Liver (tissue), 9 donors: ENCODE data around the gene USF2. TPM values are rescaled to one million over a fixed set of nuclear protein-coding genes. Genes with fewer than 3 reads are reported as not detected.

ENCODE experiments used
- DNase-seq: peaks from one replicate; pipeline ENCODE4 v3.0.0-alpha.2; 2017; ENCODE audit warnings: low spot score
- H3K27ac ChIP-seq, 2 donors: one replicate each; pipeline ENCODE4 v1.7.0; 2013; ENCODE audit warnings: inconsistent platforms in 2 of 2, low read length in 2 of 2, control low read depth in 1 of 2, low read depth in 1 of 2, mild to moderate bottlenecking in 1 of 2
- H3K27me3 ChIP-seq, 4 donors: one replicate each; pipeline versions ENCODE4 v1.6.1 to v1.7.0; 2013; ENCODE audit warnings: low read length in 3 of 4, inconsistent platforms in 1 of 4, mild to moderate bottlenecking in 1 of 4, moderate library complexity in 1 of 4; ENCODE audit not compliant: control insufficient read depth in 4 of 4, insufficient read depth in 4 of 4
- H3K36me3 ChIP-seq, 4 donors: one replicate each; pipeline versions ENCODE4 v1.6.1 to v1.7.0; 2013; ENCODE audit warnings: low read length in 3 of 4, mild to moderate bottlenecking in 3 of 4, low read depth in 1 of 4, moderate library complexity in 1 of 4; ENCODE audit not compliant: control insufficient read depth in 4 of 4, insufficient read depth in 3 of 4
- H3K4me1 ChIP-seq, 4 donors: one replicate each; pipeline versions ENCODE4 v1.6.1 to v1.7.0; 2013; ENCODE audit warnings: low read length in 3 of 4, mild to moderate bottlenecking in 3 of 4, moderate library complexity in 1 of 4; ENCODE audit not compliant: control insufficient read depth in 4 of 4, insufficient read depth in 4 of 4
- H3K4me3 ChIP-seq, 3 donors: one replicate each; pipeline versions ENCODE4 v1.6.1 to v1.7.0; 2013; ENCODE audit warnings: low read length in 3 of 3, control low read depth in 1 of 3, low read depth in 1 of 3, mild to moderate bottlenecking in 1 of 3
- H3K9ac ChIP-seq, 2 donors: one replicate each; pipeline ENCODE4 v1.7.0; 2013; ENCODE audit warnings: low read length in 2 of 2, mild to moderate bottlenecking in 2 of 2, moderate library complexity in 2 of 2, control low read depth in 1 of 2, low read depth in 1 of 2
- H3K9me3 ChIP-seq, 4 donors: one replicate each; pipeline versions ENCODE4 v1.6.1 to v1.7.0; 2013; ENCODE audit warnings: low read length in 3 of 4; ENCODE audit not compliant: control insufficient read depth in 4 of 4
- ATF3 ChIP-seq: IDR thresholded peaks from 2 replicates; pipeline ENCODE4 v1.6.1; 2016; ENCODE audit warnings: antibody characterized with exemption
- CTCF ChIP-seq: fragments of 150-350 bp; IDR thresholded peaks from 2 replicates; pipeline ENCODE4 v1.5.1; 2017; ENCODE audit warnings: improper control_type of control experiment, low read depth, low read length; ENCODE audit not compliant: missing input control
- EGR1 ChIP-seq, 2 donors: IDR thresholded peaks; 2 replicates each; pipeline ENCODE4 v1.6.1; 2016 to 2018; ENCODE audit warnings: antibody characterized with exemption in 2 of 2, low read depth in 2 of 2
- FOXA1 ChIP-seq: IDR thresholded peaks from 2 replicates; pipeline ENCODE4 v1.6.1; 2016; ENCODE audit warnings: antibody characterized with exemption
- FOXA2 ChIP-seq: IDR thresholded peaks from 2 replicates; pipeline ENCODE4 v1.6.1; 2016; ENCODE audit warnings: antibody characterized with exemption
- GABPA ChIP-seq, 2 donors: IDR thresholded peaks in 1 of 2; conservative IDR thresholded peaks in 1 of 2; 2 replicates each; pipeline ENCODE4 v1.6.1; 2016; ENCODE audit warnings: antibody characterized with exemption in 2 of 2, mild to moderate bottlenecking in 1 of 2, moderate library complexity in 1 of 2
- HNF4A ChIP-seq, 2 donors: conservative IDR thresholded peaks; 2 replicates each; pipeline ENCODE4 v1.6.1; 2016; ENCODE audit warnings: antibody characterized with exemption in 2 of 2, mild to moderate bottlenecking in 2 of 2
- HNF4G ChIP-seq: IDR thresholded peaks from 2 replicates; pipeline ENCODE4 v1.6.1; 2016; ENCODE audit warnings: antibody characterized with exemption
- JUND ChIP-seq, 2 donors: IDR thresholded peaks; 2 replicates each; pipeline ENCODE4 v1.6.1; 2016; ENCODE audit warnings: antibody characterized with exemption in 2 of 2
- NR2F2 ChIP-seq: IDR thresholded peaks from 2 replicates; pipeline ENCODE4 v1.6.1; 2016; ENCODE audit warnings: antibody characterized with exemption
- RAD21 ChIP-seq, 2 donors: IDR thresholded peaks; 2 replicates each; pipeline ENCODE4 v1.6.1; 2016; ENCODE audit warnings: antibody characterized with exemption in 2 of 2, mild to moderate bottlenecking in 2 of 2
- RXRA ChIP-seq, 2 donors: IDR thresholded peaks; 2 replicates each; pipeline ENCODE4 v1.6.1; 2017 to 2018; ENCODE audit warnings: antibody characterized with exemption in 2 of 2, mild to moderate bottlenecking in 1 of 2
- SP1 ChIP-seq: IDR thresholded peaks from 2 replicates; pipeline ENCODE4 v1.6.1; 2018; ENCODE audit warnings: antibody characterized with exemption, mild to moderate bottlenecking
- TAF1 ChIP-seq: conservative IDR thresholded peaks from 2 replicates; pipeline ENCODE4 v1.6.1; 2016; ENCODE audit warnings: antibody characterized with exemption, mild to moderate bottlenecking
- YY1 ChIP-seq: IDR thresholded peaks from 2 replicates; pipeline ENCODE4 v1.6.1; 2016; ENCODE audit warnings: antibody characterized with exemption, mild to moderate bottlenecking
- WGBS: extraction: QIAGEN DNeasy Blood & Tissue Kit; methylation state at CpG from one replicate; pipeline ENCODE4 v1.1.7; 2013; 5-methylcytosine and 5-hydroxymethylcytosine counted together
- polyA plus RNA-seq, 2 donors: library from polyadenylated mRNA; stranded (reverse) in 1 of 2; unstranded in 1 of 2; fragments of 200-250 nt in 1 of 2; fragments of >200 nt in 1 of 2; fragmentation: Nextera tagmentation in 1 of 2; extraction: Ambion mirVana in 1 of 2; gene quantifications; one replicate each; pipeline versions ENCODE4 v1.2.1 to v1.2.3, GENCODE V29; 2013 to 2015
- total RNA-seq, 2 donors: library from RNA; depleted of rRNA; stranded (reverse); fragments of >200 nt; gene quantifications; one replicate each; pipeline ENCODE4 v1.2.3, GENCODE V29; 2014
- TF ChIP-seq, protein P1 (sequence below): IDR thresholded peaks from 2 replicates; pipeline ENCODE4 v1.6.1; 2016; ENCODE audit warnings: antibody characterized with exemption
- TF ChIP-seq, protein P2 (sequence below): IDR thresholded peaks from 2 replicates; pipeline ENCODE4 v1.6.1; 2016; ENCODE audit warnings: antibody characterized with exemption
- TF ChIP-seq, protein P3 (sequence below): IDR thresholded peaks from 2 replicates; pipeline ENCODE4 v1.6.1; 2016; ENCODE audit warnings: antibody characterized with exemption, mild to moderate bottlenecking
- donor health status: healthy.
- donor health status: healthy.
- donor health status: healthy.
- donor health status: healthy.
- donor health status: healthy.

USF2 gene
- total and polyA plus RNA-seq, 4 donors = 22.8 to 85.9 (median 55.9) TPM

DNA sequence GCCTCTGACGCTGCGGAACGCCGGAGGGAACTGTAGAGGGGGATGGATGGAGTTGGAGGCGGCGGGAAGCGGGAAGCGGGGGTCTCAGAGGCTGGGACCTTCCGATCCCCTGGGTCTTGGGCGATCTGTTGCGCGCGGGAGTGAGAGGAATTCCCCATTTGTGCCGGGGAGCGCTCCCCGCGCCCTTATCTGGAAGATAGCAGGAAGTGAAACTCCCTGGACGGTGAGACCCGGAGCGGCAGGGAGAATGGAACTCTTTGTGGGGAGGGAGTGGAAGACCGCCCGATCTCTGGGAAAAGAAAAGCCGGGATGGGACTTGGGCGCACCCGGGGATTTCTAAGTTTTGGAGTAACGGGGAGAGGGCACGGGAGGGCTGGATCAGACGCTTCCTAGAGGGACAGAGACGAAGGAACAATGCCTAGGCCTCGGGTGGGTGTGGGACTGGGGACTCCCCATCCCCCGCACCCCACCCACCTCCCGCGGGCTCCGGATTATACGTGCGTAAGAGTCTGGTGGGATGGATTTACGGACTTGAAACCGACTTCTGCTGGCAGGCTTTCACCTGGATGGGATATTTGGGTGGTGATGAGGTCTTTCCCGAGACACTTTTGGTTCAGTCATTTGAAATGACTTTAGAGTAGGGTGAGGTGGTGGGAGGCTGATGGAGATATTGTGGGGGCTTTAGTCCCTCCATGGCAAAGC is 19.5 kb upstream of the USF2 start:
- 3% methylated on average over 39 of the region's 39 CpGs for WGBS
- no peak for DNase-seq
- H3K27me3 ChIP-seq = no peaks in the 10 kb centered on the region
- TF ChIP-seq FOXA1 = no peak
- TF ChIP-seq, protein P1, sequence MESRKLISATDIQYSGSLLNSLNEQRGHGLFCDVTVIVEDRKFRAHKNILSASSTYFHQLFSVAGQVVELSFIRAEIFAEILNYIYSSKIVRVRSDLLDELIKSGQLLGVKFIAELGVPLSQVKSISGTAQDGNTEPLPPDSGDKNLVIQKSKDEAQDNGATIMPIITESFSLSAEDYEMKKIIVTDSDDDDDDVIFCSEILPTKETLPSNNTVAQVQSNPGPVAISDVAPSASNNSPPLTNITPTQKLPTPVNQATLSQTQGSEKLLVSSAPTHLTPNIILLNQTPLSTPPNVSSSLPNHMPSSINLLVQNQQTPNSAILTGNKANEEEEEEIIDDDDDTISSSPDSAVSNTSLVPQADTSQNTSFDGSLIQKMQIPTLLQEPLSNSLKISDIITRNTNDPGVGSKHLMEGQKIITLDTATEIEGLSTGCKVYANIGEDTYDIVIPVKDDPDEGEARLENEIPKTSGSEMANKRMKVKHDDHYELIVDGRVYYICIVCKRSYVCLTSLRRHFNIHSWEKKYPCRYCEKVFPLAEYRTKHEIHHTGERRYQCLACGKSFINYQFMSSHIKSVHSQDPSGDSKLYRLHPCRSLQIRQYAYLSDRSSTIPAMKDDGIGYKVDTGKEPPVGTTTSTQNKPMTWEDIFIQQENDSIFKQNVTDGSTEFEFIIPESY = no peak
- no peak for TF ChIP-seq FOXA2
- TF ChIP-seq SP1 = no peak
- no peak for TF ChIP-seq TAF1
- no peak for TF ChIP-seq HNF4A (conservative IDR thresholded peaks at IDR 0.05)
- TF ChIP-seq GABPA (IDR thresholded peaks at IDR 0.05 in 1 of 2, conservative IDR thresholded peaks at IDR 0.05 in 1 of 2) = no peak
- TF ChIP-seq, protein P2, sequence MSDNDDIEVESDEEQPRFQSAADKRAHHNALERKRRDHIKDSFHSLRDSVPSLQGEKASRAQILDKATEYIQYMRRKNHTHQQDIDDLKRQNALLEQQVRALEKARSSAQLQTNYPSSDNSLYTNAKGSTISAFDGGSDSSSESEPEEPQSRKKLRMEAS = no peak
- TF ChIP-seq, protein P3, sequence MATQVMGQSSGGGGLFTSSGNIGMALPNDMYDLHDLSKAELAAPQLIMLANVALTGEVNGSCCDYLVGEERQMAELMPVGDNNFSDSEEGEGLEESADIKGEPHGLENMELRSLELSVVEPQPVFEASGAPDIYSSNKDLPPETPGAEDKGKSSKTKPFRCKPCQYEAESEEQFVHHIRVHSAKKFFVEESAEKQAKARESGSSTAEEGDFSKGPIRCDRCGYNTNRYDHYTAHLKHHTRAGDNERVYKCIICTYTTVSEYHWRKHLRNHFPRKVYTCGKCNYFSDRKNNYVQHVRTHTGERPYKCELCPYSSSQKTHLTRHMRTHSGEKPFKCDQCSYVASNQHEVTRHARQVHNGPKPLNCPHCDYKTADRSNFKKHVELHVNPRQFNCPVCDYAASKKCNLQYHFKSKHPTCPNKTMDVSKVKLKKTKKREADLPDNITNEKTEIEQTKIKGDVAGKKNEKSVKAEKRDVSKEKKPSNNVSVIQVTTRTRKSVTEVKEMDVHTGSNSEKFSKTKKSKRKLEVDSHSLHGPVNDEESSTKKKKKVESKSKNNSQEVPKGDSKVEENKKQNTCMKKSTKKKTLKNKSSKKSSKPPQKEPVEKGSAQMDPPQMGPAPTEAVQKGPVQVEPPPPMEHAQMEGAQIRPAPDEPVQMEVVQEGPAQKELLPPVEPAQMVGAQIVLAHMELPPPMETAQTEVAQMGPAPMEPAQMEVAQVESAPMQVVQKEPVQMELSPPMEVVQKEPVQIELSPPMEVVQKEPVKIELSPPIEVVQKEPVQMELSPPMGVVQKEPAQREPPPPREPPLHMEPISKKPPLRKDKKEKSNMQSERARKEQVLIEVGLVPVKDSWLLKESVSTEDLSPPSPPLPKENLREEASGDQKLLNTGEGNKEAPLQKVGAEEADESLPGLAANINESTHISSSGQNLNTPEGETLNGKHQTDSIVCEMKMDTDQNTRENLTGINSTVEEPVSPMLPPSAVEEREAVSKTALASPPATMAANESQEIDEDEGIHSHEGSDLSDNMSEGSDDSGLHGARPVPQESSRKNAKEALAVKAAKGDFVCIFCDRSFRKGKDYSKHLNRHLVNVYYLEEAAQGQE = no peak
- TF ChIP-seq RAD21 (IDR thresholded peaks at IDR 0.05) = no peak
- no peak for TF ChIP-seq YY1
- TF ChIP-seq EGR1 (IDR thresholded peaks at IDR 0.05; ENCODE audit: low read depth in 2 of 2) = no peak
- TF ChIP-seq CTCF = no peak
- TF ChIP-seq ATF3 = no peak
- no peak for TF ChIP-seq RXRA (IDR thresholded peaks at IDR 0.05)
- TF ChIP-seq HNF4G = no peak
- TF ChIP-seq JUND (IDR thresholded peaks at IDR 0.05) = no peak
- no peak for TF ChIP-seq NR2F2
- H3K27ac ChIP-seq = peak overlapping the region; percentile 97 to 99
- H3K4me3 ChIP-seq = peak overlapping the region; percentile 60 to 97 (median 75)
- peaks cover 2 to 7% (median 4%) of the 10 kb centered on the region in 4 donors for H3K36me3 ChIP-seq
- peak overlapping the region; percentile 76 to 83 for H3K9ac ChIP-seq
- no peaks in the 10 kb centered on the region for H3K9me3 ChIP-seq
- peaks cover 2 to 43% (median 29%) of the 10 kb centered on the region in 4 donors for H3K4me1 ChIP-seq
